Erythroblast (primary cell): ENCODE measurements around the gene CFB.

ENCODE experiments used
- GATA1 ChIP-seq: IDR thresholded peaks from 2 replicates; pipeline ENCODE4 v1.6.1; 2011; ENCODE audit warnings: low read depth, mild to moderate bottlenecking, control low read depth, low read length, moderate library complexity
- POLR2A ChIP-seq: IDR thresholded peaks from 2 replicates; pipeline ENCODE4 v1.6.1; 2011; ENCODE audit warnings: mild to moderate bottlenecking, low read length

- peak; percentile 78 for TF ChIP-seq POLR2A
- TF ChIP-seq GATA1 = no peak
These were observed 13.1 kb downstream of the CFB start, which contains the start of the genes NELFE and SKIC2 for GRCh38 chr6:31958741-31959739.
